HEK293T (cell line): ENCODE data around the gene LSM4.

Source experiments
- ARNT ChIP-seq: fragments of 450-650 bp; IDR thresholded peaks from 2 replicates; pipeline ENCODE4 v1.6.1; 2017; ENCODE audit warnings: mild to moderate bottlenecking
- BHLHE40 ChIP-seq: fragments of 450-650 bp; IDR thresholded peaks from 2 replicates; pipeline ENCODE4 v1.6.1; 2016; ENCODE audit warnings: mild to moderate bottlenecking, moderate library complexity, borderline replicate concordance
- FOXK2 ChIP-seq: fragments of 450-650 bp; IDR thresholded peaks from 2 replicates; pipeline ENCODE4 v1.6.1; 2016; ENCODE audit warnings: mild to moderate bottlenecking
- FOXM1 ChIP-seq: fragments of 450-650 bp; IDR thresholded peaks from 2 replicates; pipeline ENCODE4 v1.6.1; 2017; ENCODE audit warnings: mild to moderate bottlenecking, borderline replicate concordance
- NFRKB ChIP-seq: fragments of 450-650 bp; IDR thresholded peaks from 2 replicates; pipeline ENCODE4 v1.6.1; 2016; ENCODE audit warnings: mild to moderate bottlenecking, moderate library complexity
- SP1 ChIP-seq: fragments of 450-650 bp; IDR thresholded peaks from 2 replicates; pipeline ENCODE4 v1.6.1; 2017

- TF ChIP-seq FOXM1 (no peak), FOXK2 (no peak), ARNT (no peak), BHLHE40 (no peak), SP1 (no peak), NFRKB (no peak)
These were observed 58.6 kb downstream of the LSM4 start for GRCh38 chr19:18264137-18264854.
